ENCODE measurements around the gene EPRS1. TPM values are rescaled to one million over a fixed set of nuclear protein-coding genes. Genes with fewer than 3 reads are reported as not detected.

EPRS1 gene
- total and polyA plus RNA-seq, 9 of the 15 experiments (the other 6 are each of a cell fraction or from before 2014, with no cell fraction given) = 129 to 291 (median 248) TPM

DNA sequence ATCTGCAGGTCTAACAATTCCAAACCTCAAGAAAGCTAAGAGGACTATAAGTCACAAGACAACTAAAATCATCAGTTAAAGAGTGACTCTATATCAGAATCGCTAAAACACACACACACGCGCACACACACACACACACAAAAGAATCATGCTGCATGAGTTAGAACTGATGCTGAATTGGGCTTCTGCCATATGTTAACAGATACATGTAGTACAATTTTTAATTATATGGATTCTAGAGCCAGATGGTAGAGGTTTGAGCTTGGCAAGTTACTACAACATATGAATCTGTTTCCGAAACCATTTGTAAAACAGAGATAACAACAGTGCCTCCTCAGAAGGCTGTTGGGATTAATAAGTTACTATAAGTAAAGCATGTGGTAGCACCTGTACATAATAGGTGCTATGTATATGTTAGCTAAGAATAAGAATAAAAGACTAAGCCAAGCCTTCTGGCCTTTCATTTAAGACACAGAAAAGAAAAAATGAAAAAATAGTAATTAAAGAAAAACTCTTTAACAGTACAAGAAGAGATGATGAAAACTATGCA, 17.9 kb downstream of the EPRS1 start:
- DNase-seq (ENCODE audit: extremely low read depth in 1 of 4, low spot score in 3 of 4) (no peak), ATAC-seq (no peak), FAIRE-seq (no peak)
- Histone ChIP-seq H3K9ac (ENCODE audit: insufficient read depth in 1 of 2, low read depth in 2 of 2, low read length in 2 of 2) (no peak overlapping the region), H3K79me2 (ENCODE audit: control insufficient read depth, insufficient read depth, low read length) (peaks cover 9% of the 10 kb centered on the region; the same call in 2 of the 3 replicates), H4K20me1 (replicated peaks; ENCODE audit: control insufficient read depth, insufficient read depth, low read length) (no peaks in the 10 kb centered on the region), H3K4me2 (ENCODE audit: insufficient read depth, low read length) (no peak overlapping the region), H3K27ac (ENCODE audit: extremely low read depth, low read depth, low read length) (no peak overlapping the region), H3K9me3 (replicated peaks; ENCODE audit: control insufficient read depth, insufficient read depth, low read depth, low read length) (no peaks in the 10 kb centered on the region), H3K36me3 (ENCODE audit: control insufficient read depth, insufficient read depth, low read length) (peaks cover 77% of the 10 kb centered on the region), H3K4me1 (replicated peaks in 1 of 2; ENCODE audit: control insufficient read depth in 2 of 2, insufficient read depth in 2 of 2, low read length in 2 of 2) (no peaks in the 10 kb centered on the region), H3K4me3 (no peak overlapping the region), H3K27me3 (ENCODE audit: control insufficient read depth in 2 of 2, insufficient read depth in 2 of 2, low read length in 2 of 2) (no peaks in the 10 kb centered on the region), H3K9me1 (ENCODE audit: control insufficient read depth, insufficient read depth, low read length) (no peaks in the 10 kb centered on the region), H2AFZ (ENCODE audit: low read depth, low read length) (no peak overlapping the region)
- intact Hi-C loops (cut with micrococcal nuclease) = no loop called here
- in situ Hi-C loops (cut with MboI) = no loop called here
- no TSS peak for BruUV-seq (replicated peaks)
- no peak for TF ChIP-seq FUS (optimal IDR thresholded peaks at IDR 0.05; ENCODE audit: low read depth, low read length)
- no peak for TF ChIP-seq CEBPG (CRISPR knock-in tag; IDR thresholded peaks at IDR 0.05)
- no peak for TF ChIP-seq CEBPG (tag; conservative IDR thresholded peaks at IDR 0.05 in 1 of 2, IDR thresholded peaks at IDR 0.05 in 1 of 2)
- no peak for TF ChIP-seq FOXO4 (CRISPR knock-in tag; IDR thresholded peaks at IDR 0.05)
- no peak for TF ChIP-seq BRD4 (IDR thresholded peaks at IDR 0.05)
- no peak for TF ChIP-seq PTTG1 (tag; IDR thresholded peaks at IDR 0.05; ENCODE audit: low read depth)
- no peak for TF ChIP-seq KLF6 (CRISPR knock-in tag; IDR thresholded peaks at IDR 0.05; ENCODE audit: borderline replicate concordance)
- TF ChIP-seq ZNF785 (CRISPR knock-in tag; IDR thresholded peaks at IDR 0.05) = no peak
- TF ChIP-seq ZNF780A (CRISPR knock-in tag; IDR thresholded peaks at IDR 0.05) = no peak
- no peak for TF ChIP-seq SMARCA4 (IDR thresholded peaks at IDR 0.05)
- TF ChIP-seq ZC3H11A (IDR thresholded peaks at IDR 0.05; ENCODE audit: low read depth, low read length) = no peak
- TF ChIP-seq ZNF124 (CRISPR knock-in tag; IDR thresholded peaks at IDR 0.05) = no peak
- TF ChIP-seq RBM25 (IDR thresholded peaks at IDR 0.05; ENCODE audit: low read depth, low read length, severe bottlenecking) = no peak
- no peak for TF ChIP-seq GABPA (tag; conservative IDR thresholded peaks at IDR 0.05; ENCODE audit: low read depth)
- no peak for TF ChIP-seq TAF15 (IDR thresholded peaks at IDR 0.05; ENCODE audit: low read depth, low read length)
- no peak for TF ChIP-seq TBP (optimal IDR thresholded peaks at IDR 0.05; ENCODE audit: low read depth, low read length)
- TF ChIP-seq ZBTB8A (IDR thresholded peaks at IDR 0.05; ENCODE audit: partially characterized antibody) = no peak
- TF ChIP-seq, protein P1, sequence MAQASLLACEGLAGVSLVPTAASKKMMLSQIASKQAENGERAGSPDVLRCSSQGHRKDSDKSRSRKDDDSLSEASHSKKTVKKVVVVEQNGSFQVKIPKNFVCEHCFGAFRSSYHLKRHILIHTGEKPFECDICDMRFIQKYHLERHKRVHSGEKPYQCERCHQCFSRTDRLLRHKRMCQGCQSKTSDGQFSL (CRISPR knock-in tag; IDR thresholded peaks at IDR 0.05) = no peak
- TF ChIP-seq, protein P1 (tag; IDR thresholded peaks at IDR 0.05) = no peak
- ChIA-PET CTCF (ENCODE audit: low intra/inter-chr PET ratio) (no interaction called here), POLR2A (interaction anchor here (0.6 to 1.2 kb wide), 2 partner anchors 11 to 13 kb away, joined by 3 to 12 read pairs; no protein-coding TSS in a partner anchor)
- WGBS (ENCODE audit: insufficient coverage, low coverage, missing lambda C conversion rate) = 95% methylated on average over 4 of the region's 4 CpGs
